Activated naive CD8-positive, alpha-beta T cell treated with anti-CD3 and anti-CD28 coated beads, Interleukin-2, amount 10 ng/mL, durations not matched to agents 7 days and 5 days (primary cell): ENCODE results near the gene PBXIP1. TPM values are rescaled to one million over a fixed set of nuclear protein-coding genes. Genes with fewer than 3 reads are reported as not detected.
A peak's percentile ranks its signal among the peaks of the same experiment; 100 is the strongest.

Source experiments
- ATAC-seq: fragments of 150-1000 bp; cut with Tn5 transposase; one replicate; pipeline ENCODE4 v1.10.0; 2021; ENCODE audit warnings: low read depth, moderate library complexity
- POLR2A ChIA-PET: fragments of 350-600 bp; sonication (Branson Sonifier 250); formaldehyde crosslinking; loops from one replicate; lab custom pipeline; 2021; ENCODE audit warnings: antibody characterized with exemption; lab: Charles Lee
- DNase-seq: peaks from one replicate; pipeline ENCODE4 v3.0.0; 2021
- H3K27ac Mint-ChIP-seq: one replicate; pipeline ENCODE4 v1.8.0; 2022; ENCODE audit warnings: mild to moderate bottlenecking, mixed read lengths
- H3K27me3 Mint-ChIP-seq: one replicate; pipeline ENCODE4 v1.8.0; 2022; ENCODE audit warnings: mild to moderate bottlenecking, moderate library complexity, mixed read lengths
- H3K36me3 Mint-ChIP-seq: one replicate; pipeline ENCODE4 v1.8.0; 2021; ENCODE audit warnings: mild to moderate bottlenecking, mixed read lengths
- H3K4me1 Mint-ChIP-seq: one replicate; pipeline ENCODE4 v1.8.0; 2021; ENCODE audit warnings: mixed read lengths
- H3K4me3 Mint-ChIP-seq: one replicate; pipeline ENCODE4 v1.8.0; 2022; ENCODE audit warnings: mild to moderate bottlenecking, moderate library complexity, mixed read lengths
- H3K9me3 Mint-ChIP-seq: one replicate; pipeline ENCODE4 v1.8.0; 2021; ENCODE audit warnings: mixed read lengths
- total RNA-seq, 2 experiments: library from RNA; stranded (reverse); gene quantifications; one replicate each; pipeline ENCODE4 v1.2.3, GENCODE V29; 2021

Gene PBXIP1
- total RNA-seq, 2 experiments from 2014 or later: 149 to 155 TPM

DNA sequence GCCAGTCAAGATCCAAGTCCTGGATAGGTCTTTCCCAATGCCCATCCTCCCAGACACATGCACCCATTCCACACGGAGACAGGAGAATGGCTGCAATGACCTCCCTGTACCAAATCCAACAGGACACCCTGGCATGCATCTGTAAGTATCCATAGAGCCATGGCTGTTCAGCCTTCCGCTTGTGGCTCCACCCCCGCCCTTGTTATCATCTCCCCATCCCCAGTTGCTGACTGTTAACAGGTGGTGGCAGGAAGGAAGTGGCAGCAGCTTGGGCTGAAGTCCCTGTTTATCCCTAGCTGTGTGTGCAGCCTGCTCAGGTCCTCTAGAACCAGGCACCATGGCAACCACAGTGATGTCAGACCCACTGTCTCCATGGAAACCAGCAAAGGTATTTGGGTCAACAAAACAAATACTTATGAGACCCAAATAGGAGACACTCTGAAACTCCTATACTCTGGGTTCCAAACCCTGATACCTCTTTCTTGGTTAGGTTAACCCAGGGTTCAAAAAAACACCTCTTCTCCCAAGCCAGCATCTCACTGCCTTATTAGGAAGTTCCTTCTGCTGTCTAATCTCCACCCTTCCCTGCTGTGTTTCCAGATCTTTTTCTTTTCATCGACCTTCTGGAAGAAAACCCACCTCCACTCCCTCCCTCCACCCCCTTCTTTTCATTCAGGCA is 721 bp downstream of the PBXIP1 start:
- Mint-ChIP-seq H3K4me1 (peaks cover 62% of the 10 kb centered on the region), H3K27ac (peak overlapping the region; percentile 99), H3K9me3 (no peaks in the 10 kb centered on the region), H3K27me3 (no peaks in the 10 kb centered on the region), H3K36me3 (peaks cover 22% of the 10 kb centered on the region), H3K4me3 (peak overlapping the region; percentile 97)
- POLR2A ChIA-PET: interaction anchor here (1.0 to 3.1 kb wide), 15 partner anchors 9 to 347 kb away, joined by 4 to 45 read pairs (median 9); partner anchors contain the start of genes ADAM15, ADAR, CKS1B and FLAD1
- DNase-seq (peak; percentile 77), ATAC-seq (peak; percentile 89)

GRCh38 chr1:154954541-154954940 is 1.4 kb downstream of the PBXIP1 start:
- Mint-ChIP-seq H3K4me3 (peak overlapping the region; percentile 97), H3K36me3 (peaks cover 22% of the 10 kb centered on the region), H3K27me3 (no peaks in the 10 kb centered on the region), H3K27ac (peak overlapping the region; percentile 99), H3K4me1 (peaks cover 62% of the 10 kb centered on the region), H3K9me3 (no peaks in the 10 kb centered on the region)
- DNase-seq: no peak
- POLR2A ChIA-PET: interaction anchor here (1.0 to 3.1 kb wide), 13 partner anchors 8 to 346 kb away, joined by 3 to 45 read pairs (median 9); partner anchors contain the start of genes ADAM15, ADAR, CKS1B and FLAD1
- no peak for ATAC-seq

DNA sequence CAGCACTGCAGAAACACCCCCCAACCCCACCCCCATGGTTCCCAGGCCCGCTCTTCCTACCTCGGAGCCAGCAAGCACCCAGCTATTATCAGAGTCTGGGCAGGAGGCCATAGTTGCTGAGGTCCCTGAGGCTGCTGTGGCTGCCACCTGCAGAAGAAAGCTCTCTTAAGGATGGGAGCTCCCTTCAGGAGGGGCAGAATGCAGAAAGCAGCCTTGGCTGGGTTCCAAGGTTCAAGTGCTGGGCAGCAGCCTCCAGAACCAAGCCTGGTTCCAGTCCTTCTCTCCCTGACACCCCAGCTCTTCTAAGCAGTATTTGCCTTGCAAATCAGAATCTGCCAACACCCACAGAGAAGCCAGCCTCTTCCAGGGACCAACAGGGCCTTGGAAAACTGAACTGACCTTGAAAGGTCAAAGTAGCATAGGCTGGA is 2.3 kb downstream of the PBXIP1 start:
- no peaks in the 10 kb centered on the region for H3K27me3 Mint-ChIP-seq
- H3K36me3 Mint-ChIP-seq: peaks cover 26% of the 10 kb centered on the region
- no peaks in the 10 kb centered on the region for H3K9me3 Mint-ChIP-seq
- peak overlapping the region; percentile 97 for H3K4me3 Mint-ChIP-seq
- POLR2A ChIA-PET: interaction anchor here (1.0 to 6.6 kb wide), 2 partner anchors 16 to 41 kb away, joined by 3 to 38 read pairs; partner anchors contain the start of gene PMVK
- no peak for DNase-seq
- H3K4me1 Mint-ChIP-seq: peaks cover 62% of the 10 kb centered on the region
- ATAC-seq: no peak
- peak overlapping the region; percentile 99 for H3K27ac Mint-ChIP-seq

GRCh38 chr1:154952664-154953063 is 3.2 kb downstream of the PBXIP1 start:
- H3K4me3 Mint-ChIP-seq: peak overlapping the region; percentile 97
- no peak for DNase-seq
- peaks cover 63% of the 10 kb centered on the region for H3K4me1 Mint-ChIP-seq
- no peak for ATAC-seq
- no peaks in the 10 kb centered on the region for H3K27me3 Mint-ChIP-seq
- POLR2A ChIA-PET: interaction anchor here (1.5 to 6.6 kb wide), 5 partner anchors 9 to 98 kb away, joined by 5 to 38 read pairs (median 12); partner anchors contain the start of genes ADAM15, CKS1B, FLAD1 and PMVK
- H3K27ac Mint-ChIP-seq: peak overlapping the region; percentile 99
- H3K36me3 Mint-ChIP-seq: peaks cover 26% of the 10 kb centered on the region
- H3K9me3 Mint-ChIP-seq: no peaks in the 10 kb centered on the region

GRCh38 chr1:154951901-154952657 is 3.8 kb downstream of the PBXIP1 start:
- H3K9me3 Mint-ChIP-seq: no peaks in the 10 kb centered on the region
- peak overlapping the region; percentile 99 for H3K27ac Mint-ChIP-seq
- ATAC-seq: peak; percentile 47
- H3K4me1 Mint-ChIP-seq: peaks cover 62% of the 10 kb centered on the region
- peaks cover 28% of the 10 kb centered on the region for H3K36me3 Mint-ChIP-seq
- no peaks in the 10 kb centered on the region for H3K27me3 Mint-ChIP-seq
- POLR2A ChIA-PET: interaction anchor here (0.7 to 6.6 kb wide), 7 partner anchors 10 to 99 kb away, joined by 3 to 38 read pairs (median 7); partner anchors contain the start of genes ADAM15, CKS1B, FLAD1 and PMVK
- peak overlapping the region; percentile 97 for H3K4me3 Mint-ChIP-seq
- peak; percentile 62 for DNase-seq

DNA sequence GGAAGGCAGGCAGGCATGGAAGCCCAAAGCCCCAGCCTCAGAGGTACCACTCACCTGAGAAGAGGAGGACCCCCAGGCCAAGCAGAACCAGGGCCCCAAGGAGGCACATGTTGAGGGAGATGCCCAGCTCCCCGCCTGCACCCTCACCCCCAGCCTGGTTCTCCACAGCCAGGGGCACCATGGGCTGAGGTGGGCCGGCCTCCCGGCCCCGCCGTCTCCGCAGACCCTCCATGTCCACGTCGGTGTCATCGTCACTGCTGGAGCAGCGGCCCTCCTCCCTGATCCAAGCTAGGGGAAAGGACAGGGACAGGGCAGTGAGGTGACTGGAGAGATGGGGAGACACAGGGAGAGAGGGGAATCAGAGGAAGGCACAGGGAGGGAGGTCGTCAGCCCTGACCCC is 7.8 kb downstream of the PBXIP1 start:
- DNase-seq (no peak), ATAC-seq (no peak)
- H3K27me3 Mint-ChIP-seq: no peaks in the 10 kb centered on the region
- POLR2A ChIA-PET: interaction anchor here (6.6 kb wide), 1 partner anchor 10 kb away, joined by 38 read pairs; the partner anchor contains the start of gene PMVK
- H3K9me3 Mint-ChIP-seq: no peaks in the 10 kb centered on the region
- H3K27ac Mint-ChIP-seq: peak overlapping the region; percentile 30
- peaks cover 40% of the 10 kb centered on the region for H3K4me1 Mint-ChIP-seq
- no peak overlapping the region for H3K4me3 Mint-ChIP-seq
- H3K36me3 Mint-ChIP-seq: peaks cover 23% of the 10 kb centered on the region

- Mint-ChIP-seq H3K4me1 (peaks cover 38% of the 10 kb centered on the region), H3K9me3 (no peaks in the 10 kb centered on the region), H3K27ac (no peak overlapping the region), H3K4me3 (no peak overlapping the region), H3K27me3 (no peaks in the 10 kb centered on the region), H3K36me3 (peaks cover 13% of the 10 kb centered on the region)
- ATAC-seq: no peak
- no peak for DNase-seq
- POLR2A ChIA-PET: interaction anchor here (1.3 to 1.9 kb wide), 2 partner anchors 9 to 10 kb away, joined by 9 read pairs; partner anchors contain the start of genes PBXIP1 and PMVK
These were observed 9.7 kb downstream of the PBXIP1 start for GRCh38 chr1:154945962-154946850.

DNA sequence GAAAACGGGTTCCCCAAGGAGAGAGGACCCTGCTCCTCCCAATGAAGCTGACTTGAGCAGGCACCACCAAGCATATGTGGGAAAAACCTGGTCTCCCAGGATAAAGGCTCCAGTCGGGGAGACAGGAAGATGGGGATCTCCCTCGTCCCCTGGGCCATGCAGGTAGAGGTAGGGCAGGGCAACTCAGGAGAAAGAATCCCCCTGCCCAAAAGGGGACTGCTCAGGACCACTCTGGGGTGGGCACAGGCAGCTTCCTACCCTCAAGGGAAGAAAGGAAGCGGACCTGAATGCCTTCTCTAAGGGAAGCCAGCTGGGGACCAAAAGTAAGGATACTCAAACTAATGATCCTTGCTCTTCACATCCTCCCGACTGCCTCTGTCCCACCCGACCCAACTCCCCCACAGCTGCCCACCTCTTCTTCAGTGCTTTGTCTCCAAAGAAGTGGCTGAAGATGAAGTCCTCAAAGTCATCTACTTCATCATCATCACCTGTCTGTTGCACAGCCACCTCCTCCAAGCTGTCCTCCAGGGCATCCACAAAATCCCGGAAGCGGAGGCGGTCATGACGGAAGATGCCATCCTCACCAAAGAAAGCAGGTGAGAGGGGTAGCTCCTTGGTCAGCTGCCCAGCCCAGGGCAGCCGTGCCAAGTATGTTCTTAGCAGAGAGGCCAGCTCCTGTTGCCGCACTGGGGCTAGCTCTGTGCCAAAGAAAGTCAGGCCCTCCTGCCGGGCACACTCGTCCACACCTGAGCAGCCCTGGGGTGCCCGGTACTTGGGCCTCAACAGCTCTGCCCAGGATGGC is 10.5 kb downstream of the PBXIP1 start:
- DNase-seq (no peak), ATAC-seq (no peak)
- no peaks in the 10 kb centered on the region for H3K27me3 Mint-ChIP-seq
- H3K27ac Mint-ChIP-seq: no peak overlapping the region
- H3K36me3 Mint-ChIP-seq: peaks cover 8% of the 10 kb centered on the region
- H3K4me1 Mint-ChIP-seq: peaks cover 40% of the 10 kb centered on the region
- POLR2A ChIA-PET: interaction anchor here (0.6 to 1.9 kb wide), 4 partner anchors 9 to 338 kb away, joined by 3 to 9 read pairs (median 6); partner anchors contain the start of genes PBXIP1 and PMVK
- no peaks in the 10 kb centered on the region for H3K9me3 Mint-ChIP-seq
- H3K4me3 Mint-ChIP-seq: no peak overlapping the region

DNA sequence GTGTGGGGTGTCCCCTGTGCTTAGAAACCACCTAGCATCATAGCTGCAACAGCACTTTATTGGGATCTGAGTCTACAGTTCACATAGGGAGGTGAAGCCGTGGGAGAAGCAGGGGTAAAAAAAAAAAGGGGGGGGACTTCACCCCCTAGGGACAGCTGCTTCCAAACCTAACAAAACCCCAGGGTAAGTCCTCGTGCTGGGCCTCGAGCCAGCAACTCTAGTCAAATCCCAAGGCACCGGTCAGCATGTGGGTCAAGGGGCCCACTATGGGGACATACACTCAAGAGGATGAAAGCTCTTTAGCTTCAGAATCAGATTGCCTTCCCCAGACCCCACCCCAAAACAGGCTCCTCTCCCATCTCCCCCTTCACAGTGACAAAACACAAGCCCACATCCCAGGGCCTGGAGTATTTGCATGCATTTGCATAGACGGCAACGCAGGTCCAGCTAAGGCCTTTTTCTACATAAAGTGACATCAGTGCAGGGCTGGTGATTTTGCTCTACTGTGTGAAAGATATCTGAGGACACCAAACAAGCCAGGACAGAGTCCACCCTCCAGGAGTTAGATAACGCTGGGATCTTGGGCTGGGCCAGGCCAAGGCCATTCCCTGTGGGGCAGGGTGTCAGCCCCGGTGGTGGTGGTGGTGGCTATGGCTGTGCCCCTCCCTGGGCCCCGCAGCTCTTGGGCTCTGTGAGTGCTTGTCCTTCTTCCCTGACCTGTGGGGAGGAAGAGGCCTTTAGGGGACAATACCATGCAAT is 11.3 kb downstream of the PBXIP1 start:
- no peak for ATAC-seq
- H3K4me3 Mint-ChIP-seq: no peak overlapping the region
- POLR2A ChIA-PET: interaction anchor here (0.6 to 1.9 kb wide), 3 partner anchors 8 to 338 kb away, joined by 3 to 9 read pairs (median 3); partner anchors contain the start of gene PMVK
- no peaks in the 10 kb centered on the region for H3K9me3 Mint-ChIP-seq
- H3K27me3 Mint-ChIP-seq: no peaks in the 10 kb centered on the region
- DNase-seq: no peak
- peaks cover 42% of the 10 kb centered on the region for H3K4me1 Mint-ChIP-seq
- peak overlapping the region; percentile 92 for H3K27ac Mint-ChIP-seq
- peaks cover 8% of the 10 kb centered on the region for H3K36me3 Mint-ChIP-seq

GRCh38 chr1:154943649-154944400 is 12.1 kb downstream of the PBXIP1 start:
- H3K9me3 Mint-ChIP-seq: no peaks in the 10 kb centered on the region
- POLR2A ChIA-PET: interaction anchor here (0.8 to 1.2 kb wide), 2 partner anchors 337 to 384 kb away, joined by 3 read pairs; no protein-coding TSS in a partner anchor
- H3K27me3 Mint-ChIP-seq: no peaks in the 10 kb centered on the region
- H3K36me3 Mint-ChIP-seq: peaks cover 6% of the 10 kb centered on the region
- DNase-seq: peak; percentile 52
- peak overlapping the region; percentile 92 for H3K27ac Mint-ChIP-seq
- H3K4me1 Mint-ChIP-seq: peaks cover 46% of the 10 kb centered on the region
- no peak for ATAC-seq
- H3K4me3 Mint-ChIP-seq: peak overlapping the region; percentile 10
